Sigmoid colon (tissue), 7 donors: ENCODE measurements around the gene FRMD1. TPM values are rescaled to one million over a fixed set of nuclear protein-coding genes. Genes with fewer than 3 reads are reported as not detected.
A peak's percentile ranks its signal among the peaks of the same experiment; 100 is the strongest.

Source experiments
- DNase-seq: peaks from one replicate; pipeline ENCODE4 v3.0.0-alpha.2; 2019
- H3K27ac ChIP-seq, 4 donors: fragments of 200-600 bp; sonication (generic); one replicate each; pipeline ENCODE4 v1.5.1; 2016 to 2019; ENCODE audit warnings: mild to moderate bottlenecking in 1 of 4
- H3K27me3 ChIP-seq, 3 donors: fragments of 200-600 bp; sonication (generic); one replicate each; pipeline ENCODE4 v1.5.1; 2019; ENCODE audit warnings: mild to moderate bottlenecking in 1 of 3
- H3K36me3 ChIP-seq, 4 donors: fragments of 200-600 bp; sonication (generic); one replicate each; pipeline ENCODE4 v1.5.1; 2016 to 2019
- H3K4me1 ChIP-seq, 4 donors: fragments of 200-600 bp; sonication (generic); one replicate each; pipeline ENCODE4 v1.5.1; 2017 to 2019
- H3K4me3 ChIP-seq, 4 donors: fragments of 200-600 bp; sonication (generic); one replicate each; pipeline ENCODE4 v1.5.1; 2017 to 2019; ENCODE audit warnings: mild to moderate bottlenecking in 2 of 4, moderate library complexity in 1 of 4
- H3K9me3 ChIP-seq, 4 donors: fragments of 200-600 bp in 3 of 4; sonication (generic) in 3 of 4; one replicate each; pipeline versions ENCODE4 v1.5.1 to v1.6.1; 2013 to 2019
- EP300 ChIP-seq, 4 donors: sonication (generic); formaldehyde crosslinking; IDR thresholded peaks; one replicate each; pipeline ENCODE4 v1.6.1; 2017; ENCODE audit warnings: antibody characterized with exemption in 4 of 4
- POLR2A ChIP-seq, 2 donors: fragments of 450-650 bp; IDR thresholded peaks; one replicate each; pipeline ENCODE4 v1.6.1; 2016; ENCODE audit warnings: antibody characterized with exemption in 2 of 2, mild to moderate bottlenecking in 2 of 2, moderate library complexity in 2 of 2
- POLR2AphosphoS5 ChIP-seq, 4 donors: sonication (generic); formaldehyde crosslinking; IDR thresholded peaks; one replicate each; pipeline ENCODE4 v1.6.1; 2017; ENCODE audit warnings: antibody characterized with exemption in 4 of 4
- WGBS, 2 donors: extraction: QIAGEN DNeasy Blood & Tissue Kit; methylation state at CpG; one replicate each; pipeline ENCODE4 v1.1.7; 2013; 5-methylcytosine and 5-hydroxymethylcytosine counted together
- intact Hi-C: fragments of 100-400 bp; cut with DNase I; formaldehyde crosslinking; loops from one replicate; pipeline ENCODE4 v1.15.1; 2023
- polyA plus RNA-seq, 3 donors: library from polyadenylated mRNA; stranded (reverse); fragments of 200-250 nt; gene quantifications; one replicate each; pipeline ENCODE4 v1.2.3, GENCODE V29; 2013
- total RNA-seq, 4 donors: library from RNA; depleted of rRNA; stranded (reverse); fragments of >200 nt; gene quantifications; one replicate each; pipeline ENCODE4 v1.1.0, GENCODE V29; 2016
- TF ChIP-seq, protein P1 (sequence below), 4 experiments: fragments of 450-650 bp in 3 of 4; fragments of 200-600 bp in 1 of 4; IDR thresholded peaks; one replicate each; pipeline ENCODE4 v1.5.1; 2016 to 2019; ENCODE audit warnings: antibody characterized with exemption in 4 of 4, mild to moderate bottlenecking in 3 of 4, moderate library complexity in 2 of 4
- donor health status: healthy with polysubstance abuse.
- donor health status: Bipolar disorder and iron deficiency.
- donor health status: healthy.

FRMD1 gene
- total and polyA plus RNA-seq, 7 donors: 0.36 to 12.0 (median 4.2) TPM; not detected in 2

DNA sequence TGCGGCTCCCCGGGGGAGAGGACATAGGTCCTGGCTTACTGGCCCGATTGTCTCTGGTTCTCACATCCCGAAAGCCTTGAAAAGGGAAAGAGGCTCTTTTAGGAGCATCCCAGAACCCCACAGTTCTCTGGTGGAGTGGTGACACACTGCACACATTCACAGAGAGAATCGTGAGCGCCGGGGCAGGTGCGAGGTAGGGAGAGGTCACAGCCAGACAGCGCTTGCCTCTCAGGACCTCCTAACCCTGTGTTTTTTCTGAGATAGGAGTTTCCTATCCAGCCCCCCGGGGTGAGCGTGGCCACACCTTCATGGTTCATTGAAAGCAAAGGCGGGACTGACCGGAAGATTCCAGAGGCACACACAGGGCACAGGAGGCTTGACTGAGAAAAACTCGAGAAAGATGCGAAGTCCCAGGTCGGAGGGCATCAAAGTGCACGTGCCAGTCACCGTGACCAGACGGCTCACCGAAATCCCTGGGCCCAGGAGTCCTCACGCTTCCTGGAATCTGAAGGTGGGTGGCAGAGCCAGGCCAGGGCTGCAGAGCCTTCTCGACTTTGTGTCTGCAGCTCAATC, 46.5 kb upstream of the FRMD1 start:
- H3K4me3 ChIP-seq: no peak overlapping the region
- no peaks in the 10 kb centered on the region for H3K9me3 ChIP-seq
- WGBS, 2 donors: 87 to 90% methylated on average over 22 of the region's 22 CpGs
- peak; percentile 45 for DNase-seq
- no peaks in the 10 kb centered on the region for H3K27me3 ChIP-seq
- TF ChIP-seq POLR2AphosphoS5 (IDR thresholded peaks at IDR 0.05) (no peak), EP300 (IDR thresholded peaks at IDR 0.05) (no peak), POLR2A (IDR thresholded peaks at IDR 0.05) (no peak)
- TF ChIP-seq, protein P1, sequence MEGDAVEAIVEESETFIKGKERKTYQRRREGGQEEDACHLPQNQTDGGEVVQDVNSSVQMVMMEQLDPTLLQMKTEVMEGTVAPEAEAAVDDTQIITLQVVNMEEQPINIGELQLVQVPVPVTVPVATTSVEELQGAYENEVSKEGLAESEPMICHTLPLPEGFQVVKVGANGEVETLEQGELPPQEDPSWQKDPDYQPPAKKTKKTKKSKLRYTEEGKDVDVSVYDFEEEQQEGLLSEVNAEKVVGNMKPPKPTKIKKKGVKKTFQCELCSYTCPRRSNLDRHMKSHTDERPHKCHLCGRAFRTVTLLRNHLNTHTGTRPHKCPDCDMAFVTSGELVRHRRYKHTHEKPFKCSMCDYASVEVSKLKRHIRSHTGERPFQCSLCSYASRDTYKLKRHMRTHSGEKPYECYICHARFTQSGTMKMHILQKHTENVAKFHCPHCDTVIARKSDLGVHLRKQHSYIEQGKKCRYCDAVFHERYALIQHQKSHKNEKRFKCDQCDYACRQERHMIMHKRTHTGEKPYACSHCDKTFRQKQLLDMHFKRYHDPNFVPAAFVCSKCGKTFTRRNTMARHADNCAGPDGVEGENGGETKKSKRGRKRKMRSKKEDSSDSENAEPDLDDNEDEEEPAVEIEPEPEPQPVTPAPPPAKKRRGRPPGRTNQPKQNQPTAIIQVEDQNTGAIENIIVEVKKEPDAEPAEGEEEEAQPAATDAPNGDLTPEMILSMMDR (IDR thresholded peaks at IDR 0.05): no peak
- intact Hi-C loops: no loop called here
- no peaks in the 10 kb centered on the region for H3K36me3 ChIP-seq
- no peak overlapping the region for H3K27ac ChIP-seq
- no peaks in the 10 kb centered on the region for H3K4me1 ChIP-seq

DNA sequence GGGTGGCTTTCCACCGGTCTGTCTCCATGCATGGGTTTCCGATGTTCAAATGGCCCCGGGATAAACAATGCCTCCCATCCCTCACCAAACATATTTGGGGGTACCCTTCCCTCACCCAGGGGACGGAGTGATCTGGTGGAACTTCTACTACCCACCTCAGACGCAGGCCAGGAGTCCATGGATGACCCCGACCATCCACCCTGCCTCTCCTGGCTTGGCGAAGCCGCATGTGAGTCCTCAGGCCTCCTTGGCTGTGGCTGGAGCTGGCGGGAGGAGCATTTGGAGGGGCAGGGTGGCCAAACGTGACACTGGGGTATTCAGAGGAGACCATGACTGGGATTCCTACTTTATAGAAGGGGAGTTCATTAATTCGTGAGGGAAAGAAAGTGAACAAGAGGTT, 45.9 kb upstream of the FRMD1 start:
- no peak overlapping the region for H3K27ac ChIP-seq
- peak; percentile 45 for DNase-seq
- H3K4me1 ChIP-seq: no peaks in the 10 kb centered on the region
- no peak overlapping the region for H3K4me3 ChIP-seq
- no peaks in the 10 kb centered on the region for H3K9me3 ChIP-seq
- no peaks in the 10 kb centered on the region for H3K36me3 ChIP-seq
- H3K27me3 ChIP-seq: no peaks in the 10 kb centered on the region
- intact Hi-C loops: no loop called here
- TF ChIP-seq, protein P1 (IDR thresholded peaks at IDR 0.05): no peak
- no peak for TF ChIP-seq POLR2AphosphoS5 (IDR thresholded peaks at IDR 0.05)
- no peak for TF ChIP-seq POLR2A (IDR thresholded peaks at IDR 0.05)
- TF ChIP-seq EP300 (IDR thresholded peaks at IDR 0.05): no peak
- WGBS, 2 donors: 90 to 93% methylated on average over 11 of the region's 11 CpGs

DNA sequence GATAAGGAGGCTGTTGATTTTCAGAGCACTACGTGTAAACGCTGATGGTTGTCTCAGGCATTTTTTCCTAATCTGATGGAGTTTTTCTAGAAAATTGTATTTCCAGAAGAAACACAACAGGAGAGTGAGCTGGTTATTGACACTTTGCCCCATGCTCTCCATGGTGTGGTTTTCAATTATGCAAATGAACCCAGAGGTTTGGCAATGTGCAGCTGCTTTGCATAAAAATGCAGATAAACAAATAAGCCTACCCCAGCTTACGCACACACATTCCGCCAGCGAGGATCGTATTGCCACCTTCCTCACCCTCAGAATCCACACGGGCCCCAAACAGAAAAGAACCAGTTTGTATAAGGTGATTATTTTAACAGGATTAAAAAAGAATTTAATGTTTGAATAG, 45.1 kb upstream of the FRMD1 start:
- intact Hi-C loops: no loop called here
- TF ChIP-seq POLR2A (IDR thresholded peaks at IDR 0.05) (no peak), POLR2AphosphoS5 (IDR thresholded peaks at IDR 0.05) (no peak), EP300 (IDR thresholded peaks at IDR 0.05) (no peak)
- TF ChIP-seq, protein P1 (IDR thresholded peaks at IDR 0.05): no peak
- H3K27me3 ChIP-seq: no peaks in the 10 kb centered on the region
- no peaks in the 10 kb centered on the region for H3K36me3 ChIP-seq
- H3K27ac ChIP-seq: no peak overlapping the region
- peak; percentile 36 for DNase-seq
- H3K4me3 ChIP-seq: no peak overlapping the region
- no peaks in the 10 kb centered on the region for H3K4me1 ChIP-seq
- H3K9me3 ChIP-seq: no peaks in the 10 kb centered on the region
- 83 to 91% methylated on average over 7 of the region's 7 CpGs for WGBS, 2 donors

DNA sequence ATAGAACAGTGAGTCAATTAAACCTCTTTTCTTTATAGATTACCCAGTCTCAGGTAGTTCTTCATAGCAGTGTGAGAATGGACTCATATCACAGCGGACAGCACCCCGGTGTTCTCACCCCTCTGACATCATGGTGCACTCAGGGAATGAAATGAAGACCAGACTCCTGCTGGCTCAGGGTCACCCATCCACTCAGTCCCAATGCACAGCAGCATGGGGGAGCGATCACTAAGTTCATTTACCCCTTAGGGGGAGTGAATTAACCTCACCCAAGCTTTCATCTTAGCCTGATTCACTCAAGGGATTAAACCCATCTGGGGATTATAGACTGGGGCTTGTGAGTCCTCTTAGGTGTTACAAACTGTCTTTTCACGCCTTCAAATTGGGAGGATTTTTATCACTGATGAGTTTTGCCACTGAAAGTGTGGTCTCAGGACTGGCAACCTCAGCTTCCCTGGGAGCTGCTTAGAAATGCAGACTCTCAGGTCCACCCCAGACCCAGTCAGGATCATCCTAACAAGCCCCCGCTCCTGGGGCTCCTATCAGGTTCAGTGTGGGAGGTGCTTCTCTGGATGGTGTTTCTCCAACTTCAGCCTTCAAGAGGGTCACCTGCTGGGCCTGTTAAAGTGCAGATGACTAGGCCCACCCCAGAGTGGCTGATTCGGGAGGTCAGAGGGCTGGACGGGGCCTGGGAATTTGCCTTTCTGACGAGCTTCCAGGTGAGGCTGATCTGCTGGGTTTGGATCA, 44.3 kb upstream of the FRMD1 start:
- Histone ChIP-seq H3K4me1 (no peaks in the 10 kb centered on the region), H3K27me3 (no peaks in the 10 kb centered on the region), H3K4me3 (no peak overlapping the region), H3K36me3 (no peaks in the 10 kb centered on the region), H3K9me3 (no peaks in the 10 kb centered on the region), H3K27ac (no peak overlapping the region)
- DNase-seq: peak; percentile 29
- TF ChIP-seq POLR2A (IDR thresholded peaks at IDR 0.05): no peak
- TF ChIP-seq, protein P1 (IDR thresholded peaks at IDR 0.05): no peak
- no peak for TF ChIP-seq EP300 (IDR thresholded peaks at IDR 0.05)
- TF ChIP-seq POLR2AphosphoS5 (IDR thresholded peaks at IDR 0.05): no peak
- 84 to 87% methylated on average over 8 of the region's 8 CpGs for WGBS, 2 donors
- intact Hi-C loops: no loop called here
